RWPE1 (cell line): Measurements from ENCODE around the gene MIX23.
"Not testable (repeated sequence)": the region's sequence is repeated elsewhere in the genome, so short reads cannot be mapped to it uniquely, and the experiment has no call there.

Experiments used
- CTCF ChIA-PET: fragments of 350-600 bp; sonication (Branson Sonifier 250); formaldehyde crosslinking; extraction: SDS; loops from one replicate; lab custom pipeline; 2021; lab: Yijun Ruan, JAX
- POLR2A ChIA-PET: fragments of 400-600 bp; formaldehyde crosslinking; extraction: SDS; loops from one replicate; lab custom pipeline; 2020; ENCODE audit warnings: antibody characterized with exemption; ENCODE audit not compliant: low non-redundant PET; lab: Yijun Ruan, JAX
- DNase-seq: peaks from one replicate; pipeline ENCODE4 v3.0.0; 2012; ENCODE audit warnings: low spot score
- H3K27ac ChIP-seq: fragments of 450-650 bp; 2 replicates; pipeline ENCODE4 v1.5.1; 2017
- TF ChIP-seq, protein P1 (sequence below): fragments of 450-650 bp; conservative IDR thresholded peaks from 2 replicates; pipeline ENCODE4 v1.5.1; 2017; ENCODE audit warnings: low read depth, mild to moderate bottlenecking

MIX23 gene

DNA sequence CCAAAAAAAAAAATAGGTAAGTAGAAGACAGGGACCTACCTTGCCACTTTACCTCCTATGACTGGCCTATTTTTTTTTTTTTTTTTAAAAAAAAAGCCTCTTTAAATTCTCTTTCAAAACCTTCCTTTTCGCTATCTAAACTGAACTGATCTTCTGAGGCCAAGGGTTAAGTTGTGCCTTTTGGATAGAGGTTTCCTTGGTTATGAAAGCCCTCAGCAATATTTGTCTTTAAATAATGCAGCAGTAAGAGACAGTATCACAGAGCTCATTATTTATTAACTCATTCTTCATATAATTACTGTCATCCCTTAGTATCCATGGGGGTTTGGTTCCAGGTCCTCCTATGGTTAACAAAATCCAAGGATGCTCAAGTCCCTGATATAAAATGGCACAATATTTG lies 9.0 kb downstream of the MIX23 start:
- no peak overlapping the region for H3K27ac ChIP-seq
- ChIA-PET CTCF (no interaction called here), POLR2A (no interaction called here)
- DNase-seq: no peak
- TF ChIP-seq, protein P1, sequence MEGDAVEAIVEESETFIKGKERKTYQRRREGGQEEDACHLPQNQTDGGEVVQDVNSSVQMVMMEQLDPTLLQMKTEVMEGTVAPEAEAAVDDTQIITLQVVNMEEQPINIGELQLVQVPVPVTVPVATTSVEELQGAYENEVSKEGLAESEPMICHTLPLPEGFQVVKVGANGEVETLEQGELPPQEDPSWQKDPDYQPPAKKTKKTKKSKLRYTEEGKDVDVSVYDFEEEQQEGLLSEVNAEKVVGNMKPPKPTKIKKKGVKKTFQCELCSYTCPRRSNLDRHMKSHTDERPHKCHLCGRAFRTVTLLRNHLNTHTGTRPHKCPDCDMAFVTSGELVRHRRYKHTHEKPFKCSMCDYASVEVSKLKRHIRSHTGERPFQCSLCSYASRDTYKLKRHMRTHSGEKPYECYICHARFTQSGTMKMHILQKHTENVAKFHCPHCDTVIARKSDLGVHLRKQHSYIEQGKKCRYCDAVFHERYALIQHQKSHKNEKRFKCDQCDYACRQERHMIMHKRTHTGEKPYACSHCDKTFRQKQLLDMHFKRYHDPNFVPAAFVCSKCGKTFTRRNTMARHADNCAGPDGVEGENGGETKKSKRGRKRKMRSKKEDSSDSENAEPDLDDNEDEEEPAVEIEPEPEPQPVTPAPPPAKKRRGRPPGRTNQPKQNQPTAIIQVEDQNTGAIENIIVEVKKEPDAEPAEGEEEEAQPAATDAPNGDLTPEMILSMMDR: no peak

DNA sequence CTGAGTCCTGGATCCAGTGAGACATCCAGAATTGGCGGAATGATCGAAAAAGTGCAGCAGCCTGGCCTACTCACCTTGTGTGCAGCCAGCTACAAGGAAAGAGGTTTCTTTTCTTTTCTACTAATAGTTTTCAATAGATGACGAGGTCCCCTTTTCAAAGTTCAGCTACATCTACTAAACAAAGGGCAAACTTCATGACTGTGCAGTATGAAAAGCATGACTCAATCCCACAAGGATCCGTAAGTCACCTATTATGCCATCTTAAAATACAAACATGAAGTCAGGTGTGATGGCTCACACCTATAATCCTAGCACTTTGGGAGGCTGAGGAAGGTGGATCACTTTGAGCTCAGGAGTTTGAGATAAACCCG lies 16.7 kb downstream of the MIX23 start:
- no peak overlapping the region for H3K27ac ChIP-seq
- no peak for DNase-seq
- TF ChIP-seq, protein P1: no peak
- ChIA-PET CTCF (interaction anchor here (0.6 to 0.7 kb wide), 2 partner anchors 67 kb away, joined by 4 read pairs; no protein-coding TSS in a partner anchor), POLR2A (no interaction called here)

DNA sequence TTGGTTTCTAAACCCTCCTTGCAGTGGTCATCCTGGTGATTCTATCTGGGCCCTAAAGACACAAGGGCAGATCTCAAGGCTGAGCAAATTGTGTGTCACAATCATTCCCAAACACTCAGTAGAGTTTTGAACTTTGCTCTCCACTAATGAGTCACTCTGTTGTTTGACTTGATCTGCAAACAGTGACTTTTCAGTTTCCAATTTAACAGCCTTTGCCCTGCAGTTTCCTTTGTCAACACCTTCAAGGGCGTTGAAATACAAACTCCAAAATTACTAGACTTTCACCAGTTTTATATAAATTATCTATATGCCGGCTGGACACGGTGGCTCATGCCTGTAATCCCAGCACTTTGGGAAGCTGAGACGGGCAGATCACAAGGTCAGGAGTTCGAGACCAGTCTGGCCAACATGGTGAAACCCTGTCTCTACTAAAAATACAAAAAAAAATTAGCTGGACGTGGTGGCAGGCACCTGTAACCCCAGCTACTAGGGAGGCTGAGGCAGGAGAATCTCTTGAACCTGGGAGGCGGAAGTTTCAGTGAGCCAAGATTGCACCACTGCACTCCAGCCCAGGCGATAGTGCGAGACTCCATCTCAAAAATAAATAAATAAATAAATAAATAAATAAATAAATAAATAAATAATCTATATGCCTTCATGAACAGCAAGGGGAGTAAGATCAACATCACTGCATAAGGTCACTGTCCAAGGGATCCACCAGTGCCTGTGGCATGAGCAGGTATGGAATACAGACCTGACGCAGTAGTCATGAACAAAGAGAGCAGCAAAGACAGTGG lies 17.3 kb downstream of the MIX23 start:
- peak; percentile 26 for DNase-seq
- H3K27ac ChIP-seq, POLR2A ChIA-PET: not testable (repeated sequence)
- CTCF ChIA-PET: interaction anchor here (0.6 to 0.7 kb wide), 3 partner anchors 26 to 67 kb away, joined by 4 to 5 read pairs (median 4); no protein-coding TSS in a partner anchor

DNA sequence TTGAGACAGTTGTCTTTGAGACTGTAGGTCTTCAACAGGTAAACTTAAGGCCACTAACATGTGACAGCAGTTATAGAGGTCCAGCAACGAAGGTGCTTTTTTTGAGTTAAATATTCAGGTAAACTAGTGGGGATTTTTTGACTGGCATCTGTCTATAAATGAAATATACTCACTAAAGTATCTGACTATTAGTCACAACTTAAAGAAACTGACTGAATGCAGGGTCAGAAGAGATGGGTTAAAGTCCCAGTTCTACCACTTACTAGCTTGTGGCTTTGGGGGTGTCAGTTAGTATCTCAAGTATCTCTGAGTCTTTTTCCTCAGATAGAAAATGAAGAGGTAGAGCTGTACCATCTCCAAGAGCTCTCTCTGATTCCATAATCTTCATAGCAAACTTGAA lies 18.0 kb downstream of the MIX23 start:
- ChIA-PET CTCF (interaction anchor here (0.6 to 0.8 kb wide), 2 partner anchors 25 to 28 kb away, joined by 3 to 5 read pairs; no protein-coding TSS in a partner anchor), POLR2A (no interaction called here)
- no peak for DNase-seq
- TF ChIP-seq, protein P1: no peak
- no peak overlapping the region for H3K27ac ChIP-seq

DNA sequence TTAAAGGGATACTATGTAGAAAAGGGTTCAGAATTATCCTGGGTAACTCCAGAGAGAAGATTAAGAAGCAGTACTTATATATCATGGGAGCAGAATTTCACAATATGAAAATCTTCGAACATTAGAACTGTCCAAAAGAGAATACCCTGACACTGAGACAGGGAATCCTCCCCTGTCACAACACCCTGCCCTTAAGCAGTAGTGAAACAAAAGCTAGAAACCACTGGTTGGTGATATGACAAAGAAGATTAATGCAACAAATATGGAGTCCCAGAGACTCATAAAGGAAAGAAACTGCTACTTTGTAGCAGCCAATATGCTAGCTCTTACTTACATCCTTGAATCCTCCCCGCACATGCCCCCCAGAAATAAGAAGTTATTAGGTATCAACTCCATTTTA lies 18.5 kb downstream of the MIX23 start:
- H3K27ac ChIP-seq: no peak overlapping the region
- no peak for DNase-seq
- ChIA-PET POLR2A (no interaction called here), CTCF (interaction anchor here (0.8 to 1.1 kb wide), 2 partner anchors 28 to 58 kb away, joined by 3 read pairs; no protein-coding TSS in a partner anchor)
- TF ChIP-seq, protein P1: no peak

DNA sequence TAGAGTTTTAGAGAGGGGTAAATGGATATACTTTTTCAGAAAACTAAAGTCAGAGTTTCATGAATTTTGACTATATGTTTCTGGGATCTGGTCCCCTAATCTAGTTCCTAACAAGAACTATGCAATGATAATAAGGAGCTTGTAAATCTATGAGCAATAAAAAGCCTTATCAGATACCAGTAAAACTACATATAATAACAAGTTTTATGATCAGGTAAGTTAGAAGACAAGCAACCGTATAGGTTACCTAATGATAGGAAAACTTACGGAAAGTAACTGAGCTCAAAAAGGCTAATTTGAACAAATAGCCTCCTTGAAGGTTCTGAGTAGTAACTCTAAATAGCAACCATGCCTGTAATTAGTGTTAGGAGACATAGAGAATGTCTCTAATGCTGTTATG lies 21.0 kb downstream of the MIX23 start:
- POLR2A ChIA-PET: interaction anchor here (0.5 kb wide), 1 partner anchor 302 kb away, joined by 3 read pairs; no protein-coding TSS in a partner anchor
- TF ChIP-seq, protein P1: no peak

DNA sequence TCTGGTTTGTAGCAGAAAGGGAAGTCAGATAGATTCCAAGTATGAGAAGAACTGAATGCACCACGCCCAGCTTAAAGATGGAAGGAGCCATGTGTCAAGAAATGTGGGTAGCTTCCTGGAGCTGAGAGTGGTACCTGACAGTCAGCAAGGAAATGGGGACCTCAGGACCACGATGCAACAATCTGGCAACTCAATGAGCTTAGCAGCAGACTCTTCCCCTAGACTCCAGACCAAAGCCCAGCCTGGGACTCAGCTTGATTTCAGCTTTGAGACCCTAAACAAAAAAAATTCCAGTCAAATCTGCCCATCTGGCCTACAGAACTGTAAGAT lies 24.4 kb downstream of the MIX23 start:
- TF ChIP-seq, protein P1: no peak
- ChIA-PET CTCF (no interaction called here), POLR2A (no interaction called here)
- no peak for DNase-seq
- H3K27ac ChIP-seq: no peak overlapping the region

More for the DNA sequence above, 21.0 kb downstream of the MIX23 start:
- H3K27ac ChIP-seq: no peak overlapping the region
- DNase-seq: no peak
- CTCF ChIA-PET: interaction anchor here (0.8 to 1.7 kb wide), 2 partner anchors 9 to 56 kb away, joined by 3 to 5 read pairs; no protein-coding TSS in a partner anchor
